ENCODE results near the gene UBE2Z.
A peak's percentile ranks its signal among the peaks of the same experiment; 100 is the strongest.
"Not testable (repeated sequence)": the region's sequence is repeated elsewhere in the genome, so short reads cannot be mapped to it uniquely, and the experiment has no call there.

Gene UBE2Z

GRCh38 chr17:48904428-48904827 lies 3.8 kb upstream of the UBE2Z start:
- no peak for DNase-seq (ENCODE audit: low spot score)

- no peak for DNase-seq (ENCODE audit: low spot score)
These were observed 2.2 kb upstream of the UBE2Z start for GRCh38 chr17:48905987-48906515.

- DNase-seq (ENCODE audit: low spot score) = peak; percentile 35
These were observed 527 bp upstream of the UBE2Z start for GRCh38 chr17:48907713-48908046.

- DNase-seq (ENCODE audit: low spot score) = peak; percentile 90
These were observed 717 bp downstream of the UBE2Z start for GRCh38 chr17:48908853-48909394.

- DNase-seq (ENCODE audit: low spot score) = no peak
These were observed 1.6 kb downstream of the UBE2Z start for GRCh38 chr17:48909783-48910182.

- DNase-seq (ENCODE audit: low spot score) = no peak
These were observed 2.2 kb downstream of the UBE2Z start for GRCh38 chr17:48910370-48910769.

GRCh38 chr17:48912476-48912875 lies 4.3 kb downstream of the UBE2Z start:
- no peak for DNase-seq (ENCODE audit: low spot score)

GRCh38 chr17:48915459-48916282 lies 7.5 kb downstream of the UBE2Z start:
- DNase-seq (ENCODE audit: low spot score) = peak; percentile 71

GRCh38 chr17:48925251-48925990 lies 17.2 kb downstream of the UBE2Z start:
- DNase-seq (ENCODE audit: low spot score) = no peak

GRCh38 chr17:48925991-48926342 lies 17.8 kb downstream of the UBE2Z start:
- DNase-seq (ENCODE audit: low spot score) = no peak

GRCh38 chr17:48927978-48928745 lies 20.0 kb downstream of the UBE2Z start:
- no peak for DNase-seq (ENCODE audit: low spot score)

- no peak for DNase-seq (ENCODE audit: low spot score)
These were observed 20.9 kb downstream of the UBE2Z start for GRCh38 chr17:48928876-48929811.

GRCh38 chr17:48929812-48930165 lies 21.6 kb downstream of the UBE2Z start:
- DNase-seq (ENCODE audit: low spot score) = no peak

- DNase-seq (ENCODE audit: low spot score) = no peak
These were observed 22.2 kb downstream of the UBE2Z start for GRCh38 chr17:48930435-48930873.

GRCh38 chr17:48933035-48933434 lies 24.8 kb downstream of the UBE2Z start:
- DNase-seq (ENCODE audit: low spot score) = no peak

GRCh38 chr17:48944515-48945260 lies 36.5 kb downstream of the UBE2Z start, which contains the start of gene SNF8:
Gene SNF8 (minus strand): TSS chr17:48944842. CDS start chr17:48944734, 108 bp downstream.
- peak; percentile 89 for DNase-seq (ENCODE audit: low spot score)

- not testable (repeated sequence) for DNase-seq (ENCODE audit: low spot score)
These were observed 37.0 kb downstream of the UBE2Z start for GRCh38 chr17:48945261-48945651.

GRCh38 chr17:48951572-48951971 lies 43.4 kb downstream of the UBE2Z start:
- DNase-seq (ENCODE audit: low spot score) = no peak

GRCh38 chr17:48952904-48953303 lies 44.7 kb downstream of the UBE2Z start:
- no peak for DNase-seq (ENCODE audit: low spot score)

- no peak for DNase-seq (ENCODE audit: low spot score)
These were observed 46.1 kb downstream of the UBE2Z start for GRCh38 chr17:48954300-48954755.
